CD4-positive, alpha-beta T cell treated with Interleukin-4 for 4 hours (primary cell): ENCODE measurements around the gene NFATC2.

Experiments used
- DNase-seq: peaks from one replicate; pipeline ENCODE4 v3.0.0-alpha.2; 2020

Gene NFATC2

GRCh38 chr20:51536116-51537069, 6.1 kb downstream of the NFATC2 start:
- DNase-seq = no peak

- DNase-seq = no peak
Observed at GRCh38 chr20:51535674-51536073, 6.8 kb downstream of the NFATC2 start.

- peak; percentile 35 for DNase-seq
Observed at GRCh38 chr20:51535075-51535386, 7.5 kb downstream of the NFATC2 start.

- DNase-seq = peak; percentile 31
Observed at GRCh38 chr20:51533291-51534172, 9.0 kb downstream of the NFATC2 start.

- peak; percentile 36 for DNase-seq
Observed at GRCh38 chr20:51532577-51533191, 9.8 kb downstream of the NFATC2 start.

- no peak for DNase-seq
Observed at GRCh38 chr20:51531712-51532456, 10.6 kb downstream of the NFATC2 start.

- DNase-seq = peak; percentile 85
Observed at GRCh38 chr20:51531141-51531710, 11.3 kb downstream of the NFATC2 start.

GRCh38 chr20:51529758-51530157, 12.8 kb downstream of the NFATC2 start:
- DNase-seq = peak; percentile 64

- DNase-seq = peak; percentile 61
Observed at GRCh38 chr20:51529081-51529681, 13.3 kb downstream of the NFATC2 start.

- DNase-seq = peak; percentile 50
Observed at GRCh38 chr20:51528263-51529027, 14.1 kb downstream of the NFATC2 start.

- DNase-seq = no peak
Observed at GRCh38 chr20:51526754-51527153, 15.8 kb downstream of the NFATC2 start.

- no peak for DNase-seq
Observed at GRCh38 chr20:51526106-51526470, 16.4 kb downstream of the NFATC2 start.

GRCh38 chr20:51525241-51526105, 17.0 kb downstream of the NFATC2 start:
- DNase-seq = peak; percentile 57

- no peak for DNase-seq
Observed at GRCh38 chr20:51523276-51524013, 19.1 kb downstream of the NFATC2 start.

- DNase-seq = no peak
Observed at GRCh38 chr20:51522207-51522606, 20.3 kb downstream of the NFATC2 start.

GRCh38 chr20:51517839-51518238, 24.7 kb downstream of the NFATC2 start:
- DNase-seq = no peak

- DNase-seq = no peak
Observed at GRCh38 chr20:51516855-51517254, 25.7 kb downstream of the NFATC2 start.

- no peak for DNase-seq
Observed at GRCh38 chr20:51514836-51515235, 27.7 kb downstream of the NFATC2 start.

GRCh38 chr20:51514249-51514648, 28.3 kb downstream of the NFATC2 start:
- no peak for DNase-seq
